ENCODE results near the gene CNTNAP2.

GRCh38 chr7:148175512-148175911, 2058.9 kb downstream of the CNTNAP2 start:
- TF ChIP-seq CTCF (IDR thresholded peaks at IDR 0.05; ENCODE audit: borderline replicate concordance, extremely low read depth, low read length, poor library complexity, severe bottlenecking) (no peak), EZH2 (IDR thresholded peaks at IDR 0.05; ENCODE audit: borderline replicate concordance, low read depth, low read length, severe bottlenecking) (no peak)
